Smooth muscle cell of the umbilical artery (primary cell): ENCODE results near the gene ZNF608. TPM values are rescaled to one million over a fixed set of nuclear protein-coding genes. Genes with fewer than 3 reads are reported as not detected.

Source experiments
- total RNA-seq: library from RNA; depleted of rRNA; stranded (reverse); fragments of >200 nt; gene quantifications from 2 replicates; pipeline ENCODE4 v1.2.3, GENCODE V29; 2014

The ZNF608 gene, protein sequence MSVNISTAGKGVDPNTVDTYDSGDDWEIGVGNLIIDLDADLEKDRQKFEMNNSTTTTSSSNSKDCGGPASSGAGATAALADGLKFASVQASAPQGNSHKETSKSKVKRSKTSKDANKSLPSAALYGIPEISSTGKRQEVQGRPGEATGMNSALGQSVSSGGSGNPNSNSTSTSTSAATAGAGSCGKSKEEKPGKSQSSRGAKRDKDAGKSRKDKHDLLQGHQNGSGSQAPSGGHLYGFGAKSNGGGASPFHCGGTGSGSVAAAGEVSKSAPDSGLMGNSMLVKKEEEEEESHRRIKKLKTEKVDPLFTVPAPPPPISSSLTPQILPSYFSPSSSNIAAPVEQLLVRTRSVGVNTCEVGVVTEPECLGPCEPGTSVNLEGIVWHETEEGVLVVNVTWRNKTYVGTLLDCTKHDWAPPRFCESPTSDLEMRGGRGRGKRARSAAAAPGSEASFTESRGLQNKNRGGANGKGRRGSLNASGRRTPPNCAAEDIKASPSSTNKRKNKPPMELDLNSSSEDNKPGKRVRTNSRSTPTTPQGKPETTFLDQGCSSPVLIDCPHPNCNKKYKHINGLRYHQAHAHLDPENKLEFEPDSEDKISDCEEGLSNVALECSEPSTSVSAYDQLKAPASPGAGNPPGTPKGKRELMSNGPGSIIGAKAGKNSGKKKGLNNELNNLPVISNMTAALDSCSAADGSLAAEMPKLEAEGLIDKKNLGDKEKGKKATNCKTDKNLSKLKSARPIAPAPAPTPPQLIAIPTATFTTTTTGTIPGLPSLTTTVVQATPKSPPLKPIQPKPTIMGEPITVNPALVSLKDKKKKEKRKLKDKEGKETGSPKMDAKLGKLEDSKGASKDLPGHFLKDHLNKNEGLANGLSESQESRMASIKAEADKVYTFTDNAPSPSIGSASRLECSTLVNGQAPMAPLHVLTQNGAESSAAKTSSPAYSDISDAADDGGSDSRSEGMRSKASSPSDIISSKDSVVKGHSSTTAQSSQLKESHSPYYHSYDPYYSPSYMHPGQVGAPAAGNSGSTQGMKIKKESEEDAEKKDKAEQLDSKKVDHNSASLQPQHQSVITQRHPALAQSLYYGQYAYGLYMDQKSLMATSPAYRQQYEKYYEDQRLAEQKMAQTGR (N-terminal part only)
- total RNA-seq = 1.5 and 2.7 TPM in 2 replicates

DNA sequence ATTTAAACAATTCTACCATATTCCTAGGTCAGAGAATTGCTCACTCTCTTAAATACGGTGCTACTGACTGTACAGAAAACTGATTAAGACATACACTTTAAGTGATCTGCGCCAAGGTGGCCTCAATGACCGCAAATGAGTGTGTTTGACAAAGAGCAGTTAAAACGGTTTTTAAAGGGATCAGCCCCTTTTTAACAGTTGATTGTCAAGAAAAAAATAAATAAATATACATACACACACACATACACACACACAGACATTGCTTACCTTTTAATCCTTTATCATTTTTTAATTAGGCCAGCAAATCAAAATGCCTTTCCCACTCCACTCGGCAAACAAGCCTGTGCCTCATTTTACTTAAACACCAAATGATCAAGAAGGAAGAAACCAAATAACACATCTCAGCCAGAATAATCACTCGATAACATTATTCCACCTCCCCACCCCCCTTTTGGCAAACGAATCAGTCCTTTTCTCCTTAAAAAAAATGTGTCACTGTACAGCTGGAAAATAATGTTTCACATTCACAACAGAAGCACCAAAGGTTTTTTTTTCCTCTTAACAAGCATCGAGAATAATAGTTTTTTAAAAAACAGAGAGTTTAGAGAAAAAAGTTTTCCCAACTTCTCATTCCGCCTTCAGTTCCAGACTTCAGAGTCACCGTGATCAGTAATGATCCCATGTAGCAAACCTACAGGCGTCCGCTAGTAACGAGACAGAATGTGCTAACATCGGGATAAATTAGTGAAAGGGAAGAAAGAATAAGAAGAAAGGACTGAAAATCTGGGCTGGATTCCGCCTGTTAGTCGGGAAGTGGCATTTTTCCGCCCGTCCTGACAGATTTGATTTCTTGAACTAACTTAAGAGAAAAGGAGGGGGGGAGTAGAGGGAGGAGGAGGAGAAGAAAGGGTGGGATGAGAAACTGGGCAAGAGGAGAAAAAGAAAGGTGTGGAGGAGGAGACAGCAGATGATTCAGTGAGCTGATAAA, at the start of gene ZNF608:
ZNF608 (minus strand) TSS at position 712 of the 988 bp plus-strand sequence. CDS start 1,650 bp downstream, outside the sequence.

